Tibial nerve (tissue), 4 donors: ENCODE results near the gene AQP2. TPM values are rescaled to one million over a fixed set of nuclear protein-coding genes. Genes with fewer than 3 reads are reported as not detected.

Experiments used
- DNase-seq, 2 donors: peaks; one replicate each; pipeline ENCODE4 v3.0.0-alpha.2; 2019; ENCODE audit warnings: low spot score in 2 of 2
- H3K27ac ChIP-seq, 4 donors: fragments of 200-600 bp; sonication (generic) in 3 of 4; one replicate each; pipeline ENCODE4 v1.5.1; 2017 to 2019; ENCODE audit warnings: mild to moderate bottlenecking in 1 of 4
- H3K27me3 ChIP-seq, 2 donors: fragments of 200-600 bp; sonication (generic) in 1 of 2; one replicate each; pipeline versions ENCODE4 v1.5.1 to v1.6.0; 2017 to 2019
- H3K36me3 ChIP-seq, 3 donors: fragments of 200-600 bp; sonication (generic); one replicate each; pipeline ENCODE4 v1.5.1; 2018 to 2019
- H3K4me1 ChIP-seq, 4 donors: fragments of 200-600 bp; sonication (generic) in 3 of 4; one replicate each; pipeline ENCODE4 v1.5.1; 2017 to 2019
- H3K4me3 ChIP-seq, 4 donors: fragments of 200-600 bp; sonication (generic) in 3 of 4; one replicate each; pipeline ENCODE4 v1.5.1; 2017 to 2019; ENCODE audit warnings: mild to moderate bottlenecking in 1 of 4, moderate library complexity in 1 of 4
- H3K9me3 ChIP-seq, 4 donors: fragments of 200-600 bp; sonication (generic) in 3 of 4; one replicate each; pipeline ENCODE4 v1.5.1; 2017 to 2019
- CTCF ChIP-seq, 5 experiments: fragments of 200-600 bp in 3 of 5; fragments of 450-650 bp in 2 of 5; sonication (generic) in 3 of 5; IDR thresholded peaks; one replicate each; pipeline ENCODE4 v1.5.1; 2016 to 2019; ENCODE audit warnings: antibody characterized with exemption in 5 of 5, mild to moderate bottlenecking in 3 of 5, moderate library complexity in 2 of 5
- EP300 ChIP-seq, 2 donors: sonication (generic); formaldehyde crosslinking; IDR thresholded peaks; one replicate each; pipeline ENCODE4 v1.6.1; 2017; ENCODE audit warnings: antibody characterized with exemption in 2 of 2, mild to moderate bottlenecking in 1 of 2
- POLR2A ChIP-seq, 2 donors: fragments of 450-650 bp; IDR thresholded peaks; one replicate each; pipeline ENCODE4 v1.6.1; 2017; ENCODE audit warnings: antibody characterized with exemption in 2 of 2, mild to moderate bottlenecking in 2 of 2, moderate library complexity in 2 of 2
- whole genome bisulfite sequencing, 2 donors: methylation state at CpG; one replicate each; pipeline ENCODE4 v1.1.5; 2018; 5-methylcytosine and 5-hydroxymethylcytosine counted together
- total RNA-seq, 4 donors: library from RNA; depleted of rRNA; stranded (reverse); fragments of >200 nt; gene quantifications; one replicate each; pipeline ENCODE4 v1.1.0, GENCODE V29; 2016

Gene AQP2
- total RNA-seq, 4 donors from 2014 or later: not detected

GRCh38 chr12:49920915-49921286 is 29.6 kb upstream of the AQP2 start:
- H3K27ac ChIP-seq: no peak overlapping the region
- no peaks in the 10 kb centered on the region for H3K36me3 ChIP-seq
- no peak for TF ChIP-seq EP300 (IDR thresholded peaks at IDR 0.05)
- no peak for TF ChIP-seq CTCF (IDR thresholded peaks at IDR 0.05)
- no peak for TF ChIP-seq POLR2A (IDR thresholded peaks at IDR 0.05)
- H3K9me3 ChIP-seq: no peaks in the 10 kb centered on the region
- WGBS, 2 donors: 88 to 98% methylated on average over 3 of the region's 3 CpGs
- no peaks in the 10 kb centered on the region for H3K27me3 ChIP-seq
- H3K4me1 ChIP-seq: peaks cover 0 to 27% (median 4%) of the 10 kb centered on the region in 4 donors
- no peak for DNase-seq
- H3K4me3 ChIP-seq: no peak overlapping the region

- no peak for TF ChIP-seq POLR2A (IDR thresholded peaks at IDR 0.05)
- TF ChIP-seq EP300 (IDR thresholded peaks at IDR 0.05): no peak
- no peak for TF ChIP-seq CTCF (IDR thresholded peaks at IDR 0.05)
Observed at GRCh38 chr12:49921299-49921698, 29.2 kb upstream of the AQP2 start.

GRCh38 chr12:49921936-49922335 is 28.6 kb upstream of the AQP2 start:
- H3K4me3 ChIP-seq: no peak overlapping the region
- no peaks in the 10 kb centered on the region for H3K27me3 ChIP-seq
- TF ChIP-seq EP300 (IDR thresholded peaks at IDR 0.05): no peak
- no peak for TF ChIP-seq CTCF (IDR thresholded peaks at IDR 0.05)
- TF ChIP-seq POLR2A (IDR thresholded peaks at IDR 0.05): no peak
- peaks cover 0 to 27% (median 4%) of the 10 kb centered on the region in 4 donors for H3K4me1 ChIP-seq
- no peak for DNase-seq
- H3K27ac ChIP-seq: no peak overlapping the region
- H3K36me3 ChIP-seq: no peaks in the 10 kb centered on the region
- 74 to 82% methylated on average over 6 of the region's 6 CpGs for WGBS, 2 donors
- H3K9me3 ChIP-seq: no peaks in the 10 kb centered on the region

More at GRCh38 chr12:49921299-49921698, 29.2 kb upstream of the AQP2 start:
- Histone ChIP-seq H3K27ac (no peak overlapping the region), H3K4me1 (peaks cover 0 to 27% (median 4%) of the 10 kb centered on the region in 4 donors), H3K36me3 (no peaks in the 10 kb centered on the region), H3K9me3 (no peaks in the 10 kb centered on the region), H3K4me3 (no peak overlapping the region), H3K27me3 (no peaks in the 10 kb centered on the region)
- no peak for DNase-seq
- 58 to 76% methylated on average over 3 of the region's 3 CpGs for WGBS, 2 donors

GRCh38 chr12:49922349-49923034 is 28.0 kb upstream of the AQP2 start:
- Histone ChIP-seq H3K36me3 (no peaks in the 10 kb centered on the region), H3K27me3 (no peaks in the 10 kb centered on the region), H3K4me1 (peaks cover 0 to 27% (median 4%) of the 10 kb centered on the region in 4 donors), H3K27ac (no peak overlapping the region), H3K9me3 (no peaks in the 10 kb centered on the region), H3K4me3 (no peak overlapping the region)
- TF ChIP-seq EP300 (IDR thresholded peaks at IDR 0.05): no peak
- TF ChIP-seq POLR2A (IDR thresholded peaks at IDR 0.05): no peak
- no peak for TF ChIP-seq CTCF (IDR thresholded peaks at IDR 0.05)
- DNase-seq: no peak
- 58 to 62% methylated on average over 12 of the region's 12 CpGs for whole genome bisulfite sequencing, 2 donors

GRCh38 chr12:49923035-49923644 is 27.4 kb upstream of the AQP2 start:
- no peaks in the 10 kb centered on the region for H3K9me3 ChIP-seq
- no peak for TF ChIP-seq CTCF (IDR thresholded peaks at IDR 0.05)
- no peak for TF ChIP-seq EP300 (IDR thresholded peaks at IDR 0.05)
- no peaks in the 10 kb centered on the region for H3K36me3 ChIP-seq
- DNase-seq: no peak
- WGBS, 2 donors: 47 to 51% methylated on average over 7 of the region's 7 CpGs
- H3K27ac ChIP-seq: peak overlapping the region in 2 of 4 donors; percentile 5 to 35
- H3K27me3 ChIP-seq: no peaks in the 10 kb centered on the region
- H3K4me1 ChIP-seq: peaks cover 0 to 27% (median 4%) of the 10 kb centered on the region in 4 donors
- H3K4me3 ChIP-seq: no peak overlapping the region
